PC-3 (cell line): Measurements from ENCODE around the gene CTNNA3. TPM values are rescaled to one million over a fixed set of nuclear protein-coding genes. Genes with fewer than 3 reads are reported as not detected.

Experiments
- ATAC-seq: fragments of 200-7000 bp; cut with Tn5 transposase; 2 replicates; pipeline ENCODE4 v1.9.1; 2020; ENCODE audit warnings: mild to moderate bottlenecking, moderate library complexity
- BruUV-seq: library from RNA; stranded (reverse); fragments of 400-500 nt; replicated peaks from 2 replicates; lab custom pipeline; 2021; lab: Mats Ljungman, UMichigan
- CTCF ChIA-PET: fragments of 300-600 bp; sonication (Branson Sonifier 250); formaldehyde crosslinking; loops from one replicate; lab custom pipeline; 2022; ENCODE audit warnings: antibody characterized with exemption; lab: Charles Lee
- POLR2A ChIA-PET: fragments of 300-600 bp; sonication (Branson Sonifier 250); formaldehyde crosslinking; loops from one replicate; lab custom pipeline; 2022; ENCODE audit warnings: antibody characterized with exemption; ENCODE audit not compliant: unreplicated experiment; lab: Charles Lee
- DNase-seq: peaks from one replicate; pipeline ENCODE4 v3.0.0-alpha.2; 2015
- H2AFZ ChIP-seq: fragments of 300-600 bp; sonication (generic); 2 replicates; pipeline ENCODE4 v1.6.0; 2016; ENCODE audit warnings: antibody characterized with exemption, low read length
- H3F3A ChIP-seq: fragments of 300-600 bp; sonication (generic); one replicate; pipeline ENCODE4 v1.6.0; 2017; ENCODE audit warnings: antibody characterized with exemption, low read length, control low read depth, mild to moderate bottlenecking; ENCODE audit not compliant: unreplicated experiment
- H3K27ac ChIP-seq: fragments of 300-600 bp; sonication (generic); 2 replicates; pipeline ENCODE4 v1.5.1; 2016; ENCODE audit warnings: mild to moderate bottlenecking, low read length
- H3K27me3 ChIP-seq: fragments of 300-600 bp; sonication (generic); 2 replicates; pipeline ENCODE4 v1.6.1; 2016; ENCODE audit warnings: low read length, mixed read lengths
- H3K36me3 ChIP-seq: fragments of 300-600 bp; sonication (generic); 2 replicates; pipeline ENCODE4 v1.6.1; 2016; ENCODE audit warnings: low read depth, mixed run types, low read length, mixed read lengths
- H3K4me1 ChIP-seq: fragments of 300-600 bp; sonication (generic); 2 replicates; pipeline ENCODE4 v1.5.1; 2016; ENCODE audit warnings: low read length; ENCODE audit not compliant: insufficient read depth
- H3K4me2 ChIP-seq: fragments of 300-600 bp; sonication (generic); 2 replicates; pipeline ENCODE4 v1.6.0; 2016; ENCODE audit warnings: low read length
- H3K4me3 ChIP-seq: fragments of 300-600 bp; sonication (generic); 2 replicates; pipeline ENCODE4 v1.5.1; 2016; ENCODE audit warnings: mild to moderate bottlenecking, low read length, mixed read lengths
- H3K79me2 ChIP-seq: fragments of 300-600 bp; sonication (generic); 2 replicates; pipeline ENCODE4 v1.6.1; 2017; ENCODE audit warnings: low read length, mixed read lengths
- H3K9ac ChIP-seq: fragments of 300-600 bp; sonication (generic); 2 replicates; pipeline ENCODE4 v1.6.0; 2016; ENCODE audit warnings: mild to moderate bottlenecking, low read length
- H3K9me2 ChIP-seq: fragments of 300-600 bp; sonication (generic); replicated peaks from 2 replicates; pipeline ENCODE4 v1.6.1; 2016; ENCODE audit warnings: mixed run types, low read length, mixed read lengths
- H3K9me3 ChIP-seq: fragments of 300-600 bp; sonication (generic); 2 replicates; pipeline ENCODE4 v1.6.1; 2016; ENCODE audit warnings: low read length, mixed read lengths
- H4K20me1 ChIP-seq: fragments of 300-600 bp; sonication (generic); 2 replicates; pipeline ENCODE4 v1.6.1; 2016; ENCODE audit warnings: low read length, mixed read lengths
- EZH2 ChIP-seq: fragments of 300-600 bp; sonication (generic); IDR thresholded peaks from one replicate; pipeline ENCODE4 v1.6.1; 2017; ENCODE audit warnings: antibody characterized with exemption, mild to moderate bottlenecking, low read length; ENCODE audit not compliant: unreplicated experiment
- EZH2phosphoT487 ChIP-seq: fragments of 300-600 bp; sonication (generic); IDR thresholded peaks from 2 replicates; pipeline ENCODE4 v1.6.1; 2018; ENCODE audit warnings: mild to moderate bottlenecking, antibody characterized with exemption, low read length, borderline replicate concordance
- intact Hi-C: fragments of 100-400 bp; cut with micrococcal nuclease; formaldehyde crosslinking; loops from 2 replicates; pipeline ENCODE4 v1.9.0; 2023
- total RNA-seq: library from RNA; depleted of rRNA; stranded (reverse); fragments of >200 nt; gene quantifications from 2 replicates; pipeline ENCODE4 v1.2.3, GENCODE V29; 2014
- TF ChIP-seq, protein P1 (sequence below): fragments of 300-600 bp; sonication (generic); conservative IDR thresholded peaks from 2 replicates; pipeline ENCODE4 v1.5.1; 2017; ENCODE audit warnings: antibody characterized with exemption, low read depth, mild to moderate bottlenecking, low read length

CTNNA3 gene
- total RNA-seq, 1 experiment from 2014 or later = 1.9 TPM

DNA sequence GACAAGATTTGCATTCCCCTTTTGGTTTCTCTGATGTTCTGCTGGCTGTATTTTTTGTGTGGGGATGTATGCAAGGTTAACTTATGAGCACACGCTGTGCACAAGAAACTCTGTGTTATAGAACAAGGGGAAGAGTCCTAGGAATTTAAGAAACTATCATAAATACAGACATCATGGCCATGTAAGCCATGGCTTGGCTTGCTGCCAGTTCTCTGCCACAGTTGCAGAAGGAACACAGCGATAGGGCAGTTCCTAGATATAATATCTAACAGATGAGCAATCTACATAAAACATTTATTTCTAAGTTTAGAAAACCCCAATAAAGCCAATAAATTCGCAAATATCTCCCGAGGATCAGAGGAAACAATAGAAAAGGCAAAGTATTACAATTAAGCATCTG lies 616.9 kb downstream of the CTNNA3 start:
- H3K36me3 ChIP-seq = no peaks in the 10 kb centered on the region
- no peaks in the 10 kb centered on the region for H3K79me2 ChIP-seq
- ChIA-PET CTCF (no interaction called here), POLR2A (no interaction called here)
- no peak overlapping the region for H3K9ac ChIP-seq
- peaks cover 72% of the 10 kb centered on the region for H3K27me3 ChIP-seq
- H4K20me1 ChIP-seq = no peaks in the 10 kb centered on the region
- ATAC-seq (no peak), DNase-seq (no peak)
- H3K4me2 ChIP-seq = no peak overlapping the region
- no peaks in the 10 kb centered on the region for H3K9me2 ChIP-seq
- BruUV-seq = no TSS peak
- no peak overlapping the region for H2AFZ ChIP-seq
- no peak overlapping the region for H3K27ac ChIP-seq
- no peaks in the 10 kb centered on the region for H3K4me1 ChIP-seq
- TF ChIP-seq, protein P1, sequence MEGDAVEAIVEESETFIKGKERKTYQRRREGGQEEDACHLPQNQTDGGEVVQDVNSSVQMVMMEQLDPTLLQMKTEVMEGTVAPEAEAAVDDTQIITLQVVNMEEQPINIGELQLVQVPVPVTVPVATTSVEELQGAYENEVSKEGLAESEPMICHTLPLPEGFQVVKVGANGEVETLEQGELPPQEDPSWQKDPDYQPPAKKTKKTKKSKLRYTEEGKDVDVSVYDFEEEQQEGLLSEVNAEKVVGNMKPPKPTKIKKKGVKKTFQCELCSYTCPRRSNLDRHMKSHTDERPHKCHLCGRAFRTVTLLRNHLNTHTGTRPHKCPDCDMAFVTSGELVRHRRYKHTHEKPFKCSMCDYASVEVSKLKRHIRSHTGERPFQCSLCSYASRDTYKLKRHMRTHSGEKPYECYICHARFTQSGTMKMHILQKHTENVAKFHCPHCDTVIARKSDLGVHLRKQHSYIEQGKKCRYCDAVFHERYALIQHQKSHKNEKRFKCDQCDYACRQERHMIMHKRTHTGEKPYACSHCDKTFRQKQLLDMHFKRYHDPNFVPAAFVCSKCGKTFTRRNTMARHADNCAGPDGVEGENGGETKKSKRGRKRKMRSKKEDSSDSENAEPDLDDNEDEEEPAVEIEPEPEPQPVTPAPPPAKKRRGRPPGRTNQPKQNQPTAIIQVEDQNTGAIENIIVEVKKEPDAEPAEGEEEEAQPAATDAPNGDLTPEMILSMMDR = no peak
- TF ChIP-seq EZH2 (no peak), EZH2phosphoT487 (no peak)
- no peaks in the 10 kb centered on the region for H3K9me3 ChIP-seq
- H3F3A ChIP-seq = no peaks in the 10 kb centered on the region
- no peak overlapping the region for H3K4me3 ChIP-seq
- intact Hi-C loops = no loop called here

DNA sequence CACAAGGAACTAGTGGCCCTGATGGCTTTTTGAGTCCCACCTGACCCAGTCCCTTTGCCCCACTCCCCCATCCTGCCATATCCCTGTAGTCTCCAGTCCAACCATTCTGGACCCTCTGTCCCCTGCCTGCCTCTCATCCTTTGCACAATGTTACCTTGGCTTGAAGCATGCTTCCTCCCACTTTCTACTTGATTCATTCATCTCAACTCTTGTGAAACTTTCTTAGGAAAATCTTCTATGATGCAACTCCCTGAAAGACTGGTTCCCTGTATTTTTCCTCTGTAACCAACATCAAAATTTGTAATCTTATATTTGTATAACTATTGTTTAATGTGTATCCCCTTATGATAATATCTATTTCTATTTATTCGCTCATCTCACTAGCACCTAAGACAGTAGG lies 618.6 kb downstream of the CTNNA3 start:
- Histone ChIP-seq H3K4me2 (no peak overlapping the region), H3K36me3 (no peaks in the 10 kb centered on the region), H4K20me1 (no peaks in the 10 kb centered on the region), H3K27me3 (peaks cover 72% of the 10 kb centered on the region), H3K79me2 (no peaks in the 10 kb centered on the region), H3K9ac (no peak overlapping the region), H3K9me2 (no peaks in the 10 kb centered on the region), H3K4me1 (no peaks in the 10 kb centered on the region), H3K9me3 (no peaks in the 10 kb centered on the region), H3K27ac (no peak overlapping the region), H3F3A (no peaks in the 10 kb centered on the region), H3K4me3 (no peak overlapping the region), H2AFZ (no peak overlapping the region)
- POLR2A ChIA-PET = no interaction called here
- no TSS peak for BruUV-seq
- ATAC-seq (no peak), DNase-seq (no peak)
- TF ChIP-seq, protein P1 = no peak
- TF ChIP-seq EZH2 = no peak
- no peak for TF ChIP-seq EZH2phosphoT487
- intact Hi-C loops = no loop called here
- CTCF ChIA-PET = no interaction called here

DNA sequence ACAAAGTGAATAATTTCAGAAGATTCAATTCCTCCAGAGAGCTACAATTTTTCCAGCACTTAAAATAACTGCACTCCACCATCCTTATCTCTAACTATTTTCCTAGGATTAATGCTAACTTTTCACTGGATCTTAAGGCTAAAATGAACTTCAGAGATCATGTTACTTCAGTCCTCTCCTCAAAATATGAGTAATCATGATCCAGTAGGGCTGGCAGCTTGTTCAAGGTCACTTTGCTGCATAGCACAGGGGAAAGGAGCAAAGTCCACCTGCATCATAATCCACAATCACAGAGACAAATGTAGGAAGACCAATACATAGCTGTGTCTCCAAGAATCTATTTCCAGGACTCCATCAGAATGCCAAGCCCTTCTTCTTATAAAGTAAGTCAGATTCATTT lies 619.9 kb downstream of the CTNNA3 start:
- TF ChIP-seq EZH2phosphoT487 = no peak
- TF ChIP-seq, protein P1 = no peak
- peaks cover 73% of the 10 kb centered on the region for H3K27me3 ChIP-seq
- H3K4me2 ChIP-seq = no peak overlapping the region
- H3K79me2 ChIP-seq = no peaks in the 10 kb centered on the region
- no peak; the same call in 1 of the 2 replicates for ATAC-seq
- no peak overlapping the region for H3K4me3 ChIP-seq
- no peak overlapping the region for H2AFZ ChIP-seq
- no peaks in the 10 kb centered on the region for H4K20me1 ChIP-seq
- no peak overlapping the region for H3K27ac ChIP-seq
- no peaks in the 10 kb centered on the region for H3K9me2 ChIP-seq
- intact Hi-C loops = no loop called here
- H3F3A ChIP-seq = no peaks in the 10 kb centered on the region
- H3K4me1 ChIP-seq = no peaks in the 10 kb centered on the region
- CTCF ChIA-PET = no interaction called here
- no peak for DNase-seq
- no TSS peak for BruUV-seq
- H3K9me3 ChIP-seq = no peaks in the 10 kb centered on the region
- H3K9ac ChIP-seq = no peak overlapping the region
- POLR2A ChIA-PET = no interaction called here
- no peaks in the 10 kb centered on the region for H3K36me3 ChIP-seq
